ENCODE results near the gene MUC5B.

The MUC5B gene

GRCh38 chr11:1201395-1202153, 21.3 kb upstream of the MUC5B start:
- TF ChIP-seq CTCF (IDR thresholded peaks at IDR 0.05; ENCODE audit: low read depth, low read length): no peak
- DNase-seq (ENCODE audit: low read depth, low spot score): no peak
- H3K4me3 ChIP-seq (ENCODE audit: low read depth, low read length): no peak overlapping the region
- in situ Hi-C loops (cut with HindIII; ENCODE audit: low sequenced_read_pairs): no loop called here

- no peak overlapping the region for H3K4me3 ChIP-seq (ENCODE audit: low read depth, low read length)
- DNase-seq (ENCODE audit: low read depth, low spot score): no peak
- in situ Hi-C loops (cut with HindIII; ENCODE audit: low sequenced_read_pairs): no loop called here
- no peak for TF ChIP-seq CTCF (IDR thresholded peaks at IDR 0.05; ENCODE audit: low read depth, low read length)
Measured at GRCh38 chr11:1202154-1202775, 20.6 kb upstream of the MUC5B start.

DNA sequence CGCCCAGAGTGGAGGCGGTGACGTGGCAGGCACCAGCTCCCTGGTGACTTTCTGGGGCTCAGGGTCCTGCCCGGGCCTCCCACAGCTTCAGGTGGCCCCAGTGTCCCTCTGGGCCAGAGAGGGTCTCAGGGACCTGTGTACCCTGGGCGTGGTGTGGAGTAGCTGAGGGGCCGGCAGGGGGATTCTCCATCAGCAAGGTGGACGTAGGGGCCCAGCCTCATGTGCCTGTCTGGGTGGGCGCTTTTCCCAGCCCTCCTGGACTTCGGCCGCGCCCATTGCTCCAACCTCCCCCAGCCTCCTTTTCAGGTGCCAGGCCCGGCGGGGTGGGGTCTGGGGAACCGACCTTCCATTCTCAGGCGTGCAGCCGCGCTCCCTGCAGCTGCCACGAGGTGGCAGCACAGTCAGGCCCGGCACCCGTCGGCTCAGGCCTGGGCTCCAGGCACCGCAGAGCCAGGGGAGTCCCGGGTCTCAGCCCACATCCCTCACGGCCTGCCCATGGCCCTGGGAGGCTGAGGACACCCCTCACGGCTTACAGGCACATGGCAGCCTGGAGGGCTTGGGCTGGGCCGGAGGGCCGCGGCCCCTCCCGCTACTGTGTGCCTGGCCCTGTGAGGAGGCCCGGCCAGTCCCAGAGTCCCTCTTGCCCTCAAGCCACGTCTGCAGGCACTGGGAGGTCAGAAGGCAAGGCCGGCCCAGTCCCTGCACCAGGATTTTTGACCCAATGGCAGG, 19.9 kb upstream of the MUC5B start:
- in situ Hi-C loops (cut with HindIII; ENCODE audit: low sequenced_read_pairs): no loop called here
- DNase-seq (ENCODE audit: low read depth, low spot score): peak; percentile 8
- TF ChIP-seq CTCF (IDR thresholded peaks at IDR 0.05; ENCODE audit: low read depth, low read length): peak; percentile 97
- no peak overlapping the region for H3K4me3 ChIP-seq (ENCODE audit: low read depth, low read length)

- H3K4me3 ChIP-seq (ENCODE audit: low read depth, low read length): no peak overlapping the region
- in situ Hi-C loops (cut with HindIII; ENCODE audit: low sequenced_read_pairs): no loop called here
- TF ChIP-seq CTCF (IDR thresholded peaks at IDR 0.05; ENCODE audit: low read depth, low read length): no peak
- DNase-seq (ENCODE audit: low read depth, low spot score): no peak
Measured at GRCh38 chr11:1203505-1204271, 19.2 kb upstream of the MUC5B start.

DNA sequence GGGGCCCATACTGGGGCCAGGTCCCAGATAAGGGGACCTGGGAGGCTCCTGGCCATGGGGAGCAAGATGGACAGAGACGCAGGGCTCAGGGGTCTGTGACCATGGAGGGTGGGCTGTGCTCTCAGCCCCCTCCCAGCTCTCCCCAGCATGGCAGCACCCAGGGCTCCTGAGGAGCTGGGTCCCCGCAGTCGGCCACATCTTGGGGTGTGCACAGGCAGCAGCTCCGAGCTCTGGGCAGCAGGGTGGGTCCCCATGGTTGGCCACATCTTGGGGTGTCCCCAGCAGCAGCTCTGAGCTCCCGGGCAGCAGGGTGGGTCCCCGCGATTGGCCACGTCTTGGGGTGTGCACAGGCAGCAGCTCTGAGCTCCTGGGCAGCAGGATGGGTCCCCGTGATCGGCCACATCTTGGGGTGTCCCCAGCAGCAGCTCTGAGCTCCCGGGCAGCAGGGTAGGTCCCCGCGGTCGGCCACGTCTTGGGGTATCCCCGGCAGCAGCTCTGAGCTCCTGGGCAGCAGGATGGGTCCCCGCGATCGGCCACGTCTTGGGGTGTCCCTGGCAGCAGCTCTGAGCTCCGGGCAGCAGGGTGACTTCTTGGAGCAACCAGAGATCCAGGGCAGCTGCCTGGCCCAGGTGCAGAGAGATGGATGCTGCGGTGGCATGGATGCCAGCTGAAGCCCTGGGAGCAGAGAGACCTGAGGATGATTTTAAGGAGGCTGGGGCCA, 18.3 kb upstream of the MUC5B start:
- no peak for TF ChIP-seq CTCF (IDR thresholded peaks at IDR 0.05; ENCODE audit: low read depth, low read length)
- in situ Hi-C loops (cut with HindIII; ENCODE audit: low sequenced_read_pairs): no loop called here
- DNase-seq (ENCODE audit: low read depth, low spot score): no peak
- no peak overlapping the region for H3K4me3 ChIP-seq (ENCODE audit: low read depth, low read length)
